ENCODE results near the gene PIP4K2C.
"Not testable (repeated sequence)": the region's sequence is repeated elsewhere in the genome, so short reads cannot be mapped to it uniquely, and the experiment has no call there.

The PIP4K2C gene

GRCh38 chr12:57586128-57586527 lies 4.9 kb upstream of the PIP4K2C start:
- DNase-seq, result no peak

GRCh38 chr12:57586832-57587429 lies 4.1 kb upstream of the PIP4K2C start:
- DNase-seq, result no peak

GRCh38 chr12:57588951-57589610 lies 1.9 kb upstream of the PIP4K2C start:
- DNase-seq, result not testable (repeated sequence)

- no peak for DNase-seq
Measured at GRCh38 chr12:57590479-57590863, 521 bp upstream of the PIP4K2C start.

- DNase-seq, result no peak
Measured at GRCh38 chr12:57591782-57592325, 862 bp downstream of the PIP4K2C start.

- DNase-seq, result no peak
Measured at GRCh38 chr12:57592551-57593165, 1.7 kb downstream of the PIP4K2C start.

- DNase-seq, result no peak
Measured at GRCh38 chr12:57593187-57593586, 2.2 kb downstream of the PIP4K2C start.

GRCh38 chr12:57600395-57600794 lies 9.4 kb downstream of the PIP4K2C start:
- no peak for DNase-seq

GRCh38 chr12:57602544-57602943 lies 11.6 kb downstream of the PIP4K2C start:
- DNase-seq, result no peak

- no peak for DNase-seq
Measured at GRCh38 chr12:57603324-57603723, 12.3 kb downstream of the PIP4K2C start.

GRCh38 chr12:57603815-57604453 lies 12.9 kb downstream of the PIP4K2C start:
- DNase-seq, result no peak

GRCh38 chr12:57604454-57604991 lies 13.5 kb downstream of the PIP4K2C start, which contains the start of gene DTX3:
DTX3 (plus strand) TSS chr12:57604824; CDS start chr12:57606518, 1,694 bp downstream.
- DNase-seq, result peak; percentile 43 to 55

GRCh38 chr12:57604992-57605810 lies 14.2 kb downstream of the PIP4K2C start:
- DNase-seq, result peak; percentile 13 to 28

GRCh38 chr12:57605811-57606311 lies 14.9 kb downstream of the PIP4K2C start:
- DNase-seq, result no peak

- DNase-seq, result no peak
Measured at GRCh38 chr12:57606399-57606798, 15.4 kb downstream of the PIP4K2C start.

GRCh38 chr12:57606821-57607220 lies 15.8 kb downstream of the PIP4K2C start:
- DNase-seq, result no peak

GRCh38 chr12:57607958-57608663 lies 17.1 kb downstream of the PIP4K2C start:
- DNase-seq, result no peak

- no peak for DNase-seq
Measured at GRCh38 chr12:57609101-57609780, 18.2 kb downstream of the PIP4K2C start.

- no peak for DNase-seq
Measured at GRCh38 chr12:57609781-57610553, 19.0 kb downstream of the PIP4K2C start.

GRCh38 chr12:57610554-57611107 lies 19.6 kb downstream of the PIP4K2C start:
- no peak for DNase-seq
